ENCODE results near the gene PKNOX2. TPM values are rescaled to one million over a fixed set of nuclear protein-coding genes. Genes with fewer than 3 reads are reported as not detected.

The PKNOX2 gene
- total and polyA plus RNA-seq, 10 donors, result 0.80 to 8.9 (median 3.5) TPM

DNA sequence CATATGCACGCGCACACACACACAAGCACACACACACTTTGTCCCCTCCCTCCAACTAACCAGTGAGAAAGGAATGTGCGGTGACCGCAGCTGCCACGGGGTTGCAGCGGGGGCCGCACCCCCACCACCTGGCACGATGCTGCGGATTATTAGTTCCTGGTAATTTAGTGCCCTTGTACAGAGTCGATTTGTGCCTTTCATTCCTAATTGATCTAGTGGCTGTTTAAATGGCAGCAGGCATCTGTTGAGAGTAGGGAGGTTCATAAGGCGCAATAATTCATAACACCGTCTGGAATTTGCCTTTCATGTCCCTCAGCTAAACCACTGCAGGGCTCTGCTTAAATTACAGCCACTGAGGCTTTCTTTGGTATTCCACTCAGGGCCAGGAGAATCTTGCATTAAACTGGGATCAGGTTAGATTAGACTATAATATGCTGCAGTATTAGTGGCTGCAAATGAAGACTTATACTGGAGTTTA is 217.8 kb downstream of the PKNOX2 start:
- Histone ChIP-seq H3K36me3 (no peaks in the 10 kb centered on the region), H3K27me3 (replicated peaks in 1 of 7) (peaks cover 0 to 51% (median 0%) of the 10 kb centered on the region in 7 donors), H3K4me3 (no peak overlapping the region), H3K9me3 (no peaks in the 10 kb centered on the region), H3K27ac (no peak overlapping the region), H3K4me1 (no peaks in the 10 kb centered on the region)
- WGBS, 5 donors, result 76 to 92% (median 85%) methylated on average over 11 to 12 of the region's 12 CpGs
- intact Hi-C loops (cut with DNase I; ENCODE audit: low total_unique reads), result no loop called here
- TF ChIP-seq, protein P1, sequence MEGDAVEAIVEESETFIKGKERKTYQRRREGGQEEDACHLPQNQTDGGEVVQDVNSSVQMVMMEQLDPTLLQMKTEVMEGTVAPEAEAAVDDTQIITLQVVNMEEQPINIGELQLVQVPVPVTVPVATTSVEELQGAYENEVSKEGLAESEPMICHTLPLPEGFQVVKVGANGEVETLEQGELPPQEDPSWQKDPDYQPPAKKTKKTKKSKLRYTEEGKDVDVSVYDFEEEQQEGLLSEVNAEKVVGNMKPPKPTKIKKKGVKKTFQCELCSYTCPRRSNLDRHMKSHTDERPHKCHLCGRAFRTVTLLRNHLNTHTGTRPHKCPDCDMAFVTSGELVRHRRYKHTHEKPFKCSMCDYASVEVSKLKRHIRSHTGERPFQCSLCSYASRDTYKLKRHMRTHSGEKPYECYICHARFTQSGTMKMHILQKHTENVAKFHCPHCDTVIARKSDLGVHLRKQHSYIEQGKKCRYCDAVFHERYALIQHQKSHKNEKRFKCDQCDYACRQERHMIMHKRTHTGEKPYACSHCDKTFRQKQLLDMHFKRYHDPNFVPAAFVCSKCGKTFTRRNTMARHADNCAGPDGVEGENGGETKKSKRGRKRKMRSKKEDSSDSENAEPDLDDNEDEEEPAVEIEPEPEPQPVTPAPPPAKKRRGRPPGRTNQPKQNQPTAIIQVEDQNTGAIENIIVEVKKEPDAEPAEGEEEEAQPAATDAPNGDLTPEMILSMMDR (IDR thresholded peaks at IDR 0.05 in 8 of 11, conservative IDR thresholded peaks at IDR 0.05 in 3 of 11), result no peak
- TF ChIP-seq POLR2AphosphoS5 (IDR thresholded peaks at IDR 0.05) (no peak), POLR2A (IDR thresholded peaks at IDR 0.05) (no peak)
- DNase-seq, result peak; percentile 50

DNA sequence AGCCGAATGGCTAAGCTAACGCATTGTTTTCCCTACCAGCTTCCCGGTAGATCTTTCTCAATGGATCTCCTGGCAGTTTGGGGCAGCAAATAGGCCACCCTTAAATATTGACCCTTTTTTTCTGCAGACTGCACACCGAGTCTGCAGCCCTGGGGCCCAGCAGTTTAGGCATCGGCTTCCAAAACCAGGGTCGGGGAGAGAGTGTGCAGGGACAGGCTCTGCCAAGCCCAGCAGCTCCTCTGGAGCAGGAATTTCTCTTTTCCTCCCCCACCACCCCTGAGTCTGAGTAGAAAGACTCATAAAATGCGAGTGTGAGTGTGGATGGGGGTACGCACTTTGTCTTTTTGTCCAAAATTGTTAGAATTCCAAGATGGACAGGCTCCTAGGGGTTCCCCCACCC is 218.3 kb downstream of the PKNOX2 start:
- TF ChIP-seq POLR2A (IDR thresholded peaks at IDR 0.05), result no peak
- TF ChIP-seq, protein P1 (IDR thresholded peaks at IDR 0.05 in 8 of 11, conservative IDR thresholded peaks at IDR 0.05 in 3 of 11), result no peak
- no peak for TF ChIP-seq POLR2AphosphoS5 (IDR thresholded peaks at IDR 0.05)
- Histone ChIP-seq H3K4me3 (no peak overlapping the region), H3K27ac (no peak overlapping the region), H3K27me3 (replicated peaks in 1 of 7) (peaks cover 0 to 46% (median 0%) of the 10 kb centered on the region in 7 donors), H3K36me3 (no peaks in the 10 kb centered on the region), H3K9me3 (no peaks in the 10 kb centered on the region), H3K4me1 (no peaks in the 10 kb centered on the region)
- no peak for DNase-seq
- intact Hi-C loops (cut with DNase I; ENCODE audit: low total_unique reads), result no loop called here
- WGBS, 5 donors, result 76 to 85% (median 80%) methylated on average over 8 of the region's 8 CpGs

DNA sequence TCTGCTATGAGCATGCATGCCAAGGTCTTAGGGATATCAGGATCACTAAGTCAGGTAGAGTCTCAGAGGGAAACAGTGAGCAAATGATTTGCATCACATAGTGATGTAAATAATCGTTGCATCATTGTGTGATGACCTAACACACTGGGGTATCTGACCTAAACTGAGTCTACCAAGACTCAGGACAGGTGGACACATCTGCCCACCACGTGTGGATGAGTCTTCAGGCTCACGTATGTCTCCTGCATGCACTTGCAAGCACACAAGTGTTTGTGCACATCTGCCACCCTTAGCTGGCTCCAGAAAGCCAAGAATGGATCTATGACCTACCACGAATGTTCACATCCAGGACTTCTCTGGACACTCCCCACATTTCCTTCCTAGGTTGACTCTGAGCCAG is 220.3 kb downstream of the PKNOX2 start:
- Histone ChIP-seq H3K36me3 (no peaks in the 10 kb centered on the region), H3K9me3 (no peaks in the 10 kb centered on the region), H3K4me1 (no peaks in the 10 kb centered on the region), H3K27me3 (replicated peaks in 1 of 7) (peaks cover 0 to 38% (median 0%) of the 10 kb centered on the region in 7 donors), H3K27ac (no peak overlapping the region), H3K4me3 (no peak overlapping the region)
- whole genome bisulfite sequencing, 5 donors, result 68 to 85% (median 75%) methylated on average over 4 of the region's 4 CpGs
- intact Hi-C loops (cut with DNase I; ENCODE audit: low total_unique reads), result no loop called here
- DNase-seq, result no peak
- TF ChIP-seq POLR2AphosphoS5 (IDR thresholded peaks at IDR 0.05) (no peak), POLR2A (IDR thresholded peaks at IDR 0.05) (no peak)
- TF ChIP-seq, protein P1 (IDR thresholded peaks at IDR 0.05 in 8 of 11, conservative IDR thresholded peaks at IDR 0.05 in 3 of 11), result no peak

- WGBS, 5 donors, result 85 to 94% (median 87%) methylated on average over 9 of the region's 9 CpGs
- intact Hi-C loops (cut with DNase I; ENCODE audit: low total_unique reads), result no loop called here
- Histone ChIP-seq H3K36me3 (no peaks in the 10 kb centered on the region), H3K4me1 (peaks cover 0 to 6% (median 0%) of the 10 kb centered on the region in 6 donors), H3K27me3 (replicated peaks in 1 of 7) (peaks cover 0 to 7% (median 0%) of the 10 kb centered on the region in 7 donors), H3K9me3 (no peaks in the 10 kb centered on the region), H3K4me3 (no peak overlapping the region), H3K27ac (no peak overlapping the region)
- TF ChIP-seq POLR2A (IDR thresholded peaks at IDR 0.05), result no peak
- TF ChIP-seq, protein P1 (IDR thresholded peaks at IDR 0.05 in 8 of 11, conservative IDR thresholded peaks at IDR 0.05 in 3 of 11), result no peak
- TF ChIP-seq POLR2AphosphoS5 (IDR thresholded peaks at IDR 0.05), result no peak
- DNase-seq, result peak; percentile 23
Measured at GRCh38 chr11:125387901-125388300, 223.3 kb downstream of the PKNOX2 start.
